HepG2 (cell line): ENCODE data around the gene NHERF2. TPM values are rescaled to one million over a fixed set of nuclear protein-coding genes. Genes with fewer than 3 reads are reported as not detected.

Experiments used
- AGO1 ChIP-seq: fragments of 200-400 bp; formaldehyde crosslinking; IDR thresholded peaks from 2 replicates; pipeline ENCODE4 v1.6.1; 2017; ENCODE audit warnings: mild to moderate bottlenecking, low read depth, low read length, moderate library complexity; ENCODE audit not compliant: poor library complexity, severe bottlenecking
- JUNB ChIP-seq: sonication (generic); formaldehyde crosslinking; IDR thresholded peaks from 2 replicates; pipeline ENCODE4 v1.8.0; 2022; ENCODE audit warnings: missing genetic modification reagents, mild to moderate bottlenecking, borderline replicate concordance
- REXO4 ChIP-seq: sonication (generic); formaldehyde crosslinking; IDR thresholded peaks from 2 replicates; pipeline ENCODE4 v1.8.0; 2022; ENCODE audit warnings: missing genetic modification reagents, mild to moderate bottlenecking, borderline replicate concordance
- TARDBP ChIP-seq: sonication (generic); formaldehyde crosslinking; IDR thresholded peaks from 2 replicates; pipeline ENCODE4 v1.8.0; 2022; ENCODE audit warnings: mild to moderate bottlenecking, missing genetic modification reagents
- ZBTB7A ChIP-seq: sonication (generic); formaldehyde crosslinking; IDR thresholded peaks from 2 replicates; pipeline ENCODE4 v1.8.0; 2022; ENCODE audit warnings: mild to moderate bottlenecking, missing genetic modification reagents
- ZFP1 ChIP-seq: IDR thresholded peaks from 2 replicates; pipeline ENCODE4 v1.6.1; 2016
- ZNF772 ChIP-seq: sonication (generic); formaldehyde crosslinking; IDR thresholded peaks from 2 replicates; pipeline ENCODE4 v1.5.0; 2020; ENCODE audit warnings: mild to moderate bottlenecking, missing genetic modification reagents
- polyA plus RNA-seq, 8 experiments: library from polyadenylated mRNA; depleted of rRNA in 3 of 8; stranded (reverse) in 7 of 8; unstranded in 1 of 8; fragments of >200 nt; fragmentation: Illumina TruSeq in 4 of 8; extraction: Trizol in 4 of 8; gene quantifications; 2 replicates each; pipeline versions ENCODE4 v1.2.1 to v1.2.3, GENCODE V29; 2011 to 2016; ENCODE audit warnings: low read depth in 4 of 8, missing spikeins in 1 of 8, mixed read lengths in 1 of 8; ENCODE audit not compliant: insufficient read depth in 1 of 8
- total RNA-seq, 5 experiments: library from RNA; depleted of rRNA; stranded (reverse); fragments of >200 nt; fragmentation: Illumina TruSeq; extraction: Trizol; gene quantifications; 2 replicates each; pipeline ENCODE4 v1.2.3, GENCODE V29; 2016; ENCODE audit warnings: low read depth in 1 of 5
- TF ChIP-seq, protein P1 (sequence below): sonication (generic); formaldehyde crosslinking; IDR thresholded peaks from 2 replicates; pipeline ENCODE4 v1.4.0; 2020; ENCODE audit warnings: missing genetic modification reagents, low read depth, mild to moderate bottlenecking, borderline replicate concordance
- TF ChIP-seq, protein P2 (sequence below): sonication (generic); formaldehyde crosslinking; IDR thresholded peaks from 2 replicates; pipeline ENCODE4; 2020; ENCODE audit warnings: missing genetic modification reagents, mild to moderate bottlenecking, borderline replicate concordance

Gene NHERF2
- total and polyA plus RNA-seq, 2 of the 13 experiments (the other 11 are each of a cell fraction or from before 2014, with no cell fraction given): 23.7 to 39.3 TPM

DNA sequence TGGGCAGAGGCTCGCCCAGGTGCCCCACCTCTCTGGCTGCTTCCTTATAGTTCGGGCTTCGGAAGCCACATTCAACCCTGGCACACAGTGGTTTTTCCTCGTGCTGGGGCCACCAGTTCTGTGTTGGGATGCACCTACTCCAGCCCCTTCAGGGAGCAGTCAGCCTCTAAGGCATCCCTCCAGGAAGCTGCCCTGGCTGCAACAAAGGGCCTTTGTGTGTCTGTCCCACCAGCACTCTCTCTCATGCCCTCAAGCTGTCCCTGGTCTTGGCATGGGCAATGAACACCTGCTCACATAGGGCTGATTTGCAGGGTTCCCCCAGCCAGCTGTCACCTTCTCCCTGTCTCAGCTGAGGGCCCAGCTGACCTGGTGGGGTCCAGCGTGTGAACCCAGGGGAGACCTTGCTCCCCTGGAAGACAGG is 44.7 kb upstream of the NHERF2 start (continued):
- peak; percentile 63 for TF ChIP-seq AGO1
- no peak for TF ChIP-seq ZFP1 (CRISPR knock-in tag)
- TF ChIP-seq JUNB (CRISPR knock-in tag): no peak
- TF ChIP-seq, protein P1, sequence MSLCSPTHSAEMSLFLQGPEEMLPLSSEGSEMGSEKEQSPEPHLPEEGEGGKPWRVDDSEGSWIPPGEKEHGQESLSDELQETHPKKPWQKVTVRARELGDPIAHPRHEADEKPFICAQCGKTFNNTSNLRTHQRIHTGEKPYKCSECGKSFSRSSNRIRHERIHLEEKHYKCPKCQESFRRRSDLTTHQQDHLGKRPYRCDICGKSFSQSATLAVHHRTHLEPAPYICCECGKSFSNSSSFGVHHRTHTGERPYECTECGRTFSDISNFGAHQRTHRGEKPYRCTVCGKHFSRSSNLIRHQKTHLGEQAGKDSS (CRISPR knock-in tag): no peak
- TF ChIP-seq REXO4 (CRISPR knock-in tag): no peak
- TF ChIP-seq TARDBP (CRISPR knock-in tag): no peak
- TF ChIP-seq, protein P2, sequence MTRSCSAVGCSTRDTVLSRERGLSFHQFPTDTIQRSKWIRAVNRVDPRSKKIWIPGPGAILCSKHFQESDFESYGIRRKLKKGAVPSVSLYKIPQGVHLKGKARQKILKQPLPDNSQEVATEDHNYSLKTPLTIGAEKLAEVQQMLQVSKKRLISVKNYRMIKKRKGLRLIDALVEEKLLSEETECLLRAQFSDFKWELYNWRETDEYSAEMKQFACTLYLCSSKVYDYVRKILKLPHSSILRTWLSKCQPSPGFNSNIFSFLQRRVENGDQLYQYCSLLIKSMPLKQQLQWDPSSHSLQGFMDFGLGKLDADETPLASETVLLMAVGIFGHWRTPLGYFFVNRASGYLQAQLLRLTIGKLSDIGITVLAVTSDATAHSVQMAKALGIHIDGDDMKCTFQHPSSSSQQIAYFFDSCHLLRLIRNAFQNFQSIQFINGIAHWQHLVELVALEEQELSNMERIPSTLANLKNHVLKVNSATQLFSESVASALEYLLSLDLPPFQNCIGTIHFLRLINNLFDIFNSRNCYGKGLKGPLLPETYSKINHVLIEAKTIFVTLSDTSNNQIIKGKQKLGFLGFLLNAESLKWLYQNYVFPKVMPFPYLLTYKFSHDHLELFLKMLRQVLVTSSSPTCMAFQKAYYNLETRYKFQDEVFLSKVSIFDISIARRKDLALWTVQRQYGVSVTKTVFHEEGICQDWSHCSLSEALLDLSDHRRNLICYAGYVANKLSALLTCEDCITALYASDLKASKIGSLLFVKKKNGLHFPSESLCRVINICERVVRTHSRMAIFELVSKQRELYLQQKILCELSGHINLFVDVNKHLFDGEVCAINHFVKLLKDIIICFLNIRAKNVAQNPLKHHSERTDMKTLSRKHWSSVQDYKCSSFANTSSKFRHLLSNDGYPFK (CRISPR knock-in tag): no peak
- no peak for TF ChIP-seq ZBTB7A
- TF ChIP-seq ZNF772 (CRISPR knock-in tag): no peak
